Transverse colon (tissue), 4 donors: ENCODE results near the gene PAQR5. TPM values are rescaled to one million over a fixed set of nuclear protein-coding genes. Genes with fewer than 3 reads are reported as not detected.

Source experiments
- DNase-seq: peaks from one replicate; pipeline ENCODE4 v3.0.0-alpha.2; 2019
- H3K27ac ChIP-seq, 4 donors: fragments of 200-600 bp; sonication (generic); 2 replicates each; pipeline ENCODE4 v1.5.1; 2016 to 2018; ENCODE audit warnings: inconsistent platforms in 4 of 4
- H3K27me3 ChIP-seq: fragments of 200-600 bp; sonication (generic); 2 replicates; pipeline ENCODE4 v1.5.1; 2017; ENCODE audit warnings: inconsistent platforms
- H3K36me3 ChIP-seq, 4 donors: fragments of 200-600 bp; sonication (generic); 2 replicates each; pipeline ENCODE4 v1.5.1; 2017 to 2019; ENCODE audit warnings: inconsistent platforms in 4 of 4
- H3K4me1 ChIP-seq, 4 donors: fragments of 200-600 bp; sonication (generic); 2 replicates each; pipeline ENCODE4 v1.5.1; 2017 to 2020; ENCODE audit warnings: inconsistent platforms in 4 of 4
- H3K4me3 ChIP-seq, 4 donors: fragments of 200-600 bp; sonication (generic); 1 replicate in 1 of 4; 2 replicates in 3 of 4; pipeline versions ENCODE4 v1.5.1 to v1.6.1; 2017 to 2019; ENCODE audit warnings: inconsistent platforms in 4 of 4
- H3K9me3 ChIP-seq, 2 donors: fragments of 200-600 bp; sonication (generic); 2 replicates each; pipeline ENCODE4 v1.5.1; 2017 to 2019; ENCODE audit warnings: inconsistent platforms in 2 of 2
- EP300 ChIP-seq: sonication (generic); formaldehyde crosslinking; IDR thresholded peaks from one replicate; pipeline ENCODE4 v1.6.1; 2017; ENCODE audit warnings: antibody characterized with exemption, low read depth
- POLR2A ChIP-seq: fragments of 450-650 bp; IDR thresholded peaks from one replicate; pipeline ENCODE4 v1.6.1; 2016; ENCODE audit warnings: antibody characterized with exemption, mild to moderate bottlenecking, moderate library complexity
- POLR2AphosphoS5 ChIP-seq, 3 donors: sonication (generic); formaldehyde crosslinking; IDR thresholded peaks; one replicate each; pipeline ENCODE4 v1.6.1; 2016; ENCODE audit warnings: antibody characterized with exemption in 3 of 3
- WGBS, 2 donors: methylation state at CpG; one replicate each; pipeline ENCODE4 v1.1.5; 2018; ENCODE audit warnings: low coverage in 1 of 2; 5-methylcytosine and 5-hydroxymethylcytosine counted together
- in situ Hi-C, 4 donors: fragments of 200-750 bp; cut with MboI; loops; one replicate each; pipeline versions ENCODE4 v1.15.0 to v1.15.1; 2017; ENCODE audit warnings: low sequenced_read_pairs in 3 of 4, low pct_ligation_motif_present in 1 of 4, low pct_unique_long_range_greater_than_20kb in 1 of 4
- intact Hi-C: fragments of 100-400 bp; cut with DNase I; formaldehyde crosslinking; loops from one replicate; pipeline ENCODE4 v1.15.1; 2023; ENCODE audit warnings: low total_unique reads
- total RNA-seq, 4 donors: library from RNA; depleted of rRNA; stranded (reverse); fragments of >200 nt; gene quantifications; one replicate each; pipeline ENCODE4 v1.1.0, GENCODE V29; 2016
- TF ChIP-seq, protein P1 (sequence below), 5 experiments: fragments of 200-600 bp in 3 of 5; fragments of 450-650 bp in 2 of 5; sonication (generic) in 3 of 5; IDR thresholded peaks; 1 replicate in 2 of 5; 2 replicates in 3 of 5; pipeline ENCODE4 v1.5.1; 2016 to 2017; ENCODE audit warnings: antibody characterized with exemption in 5 of 5, inconsistent platforms in 3 of 5, mild to moderate bottlenecking in 2 of 5, moderate library complexity in 1 of 5

PAQR5 gene
- total RNA-seq, 4 donors from 2014 or later = 21.1 to 80.0 (median 48.9) TPM

GRCh38 chr15:69302929-69303328 lies 4.2 kb downstream of the PAQR5 start:
- in situ Hi-C loops = no loop called here
- intact Hi-C loops = no loop called here
- TF ChIP-seq EP300 (no peak), POLR2A (no peak), POLR2AphosphoS5 (IDR thresholded peaks at IDR 0.05) (no peak)
- TF ChIP-seq, protein P1, sequence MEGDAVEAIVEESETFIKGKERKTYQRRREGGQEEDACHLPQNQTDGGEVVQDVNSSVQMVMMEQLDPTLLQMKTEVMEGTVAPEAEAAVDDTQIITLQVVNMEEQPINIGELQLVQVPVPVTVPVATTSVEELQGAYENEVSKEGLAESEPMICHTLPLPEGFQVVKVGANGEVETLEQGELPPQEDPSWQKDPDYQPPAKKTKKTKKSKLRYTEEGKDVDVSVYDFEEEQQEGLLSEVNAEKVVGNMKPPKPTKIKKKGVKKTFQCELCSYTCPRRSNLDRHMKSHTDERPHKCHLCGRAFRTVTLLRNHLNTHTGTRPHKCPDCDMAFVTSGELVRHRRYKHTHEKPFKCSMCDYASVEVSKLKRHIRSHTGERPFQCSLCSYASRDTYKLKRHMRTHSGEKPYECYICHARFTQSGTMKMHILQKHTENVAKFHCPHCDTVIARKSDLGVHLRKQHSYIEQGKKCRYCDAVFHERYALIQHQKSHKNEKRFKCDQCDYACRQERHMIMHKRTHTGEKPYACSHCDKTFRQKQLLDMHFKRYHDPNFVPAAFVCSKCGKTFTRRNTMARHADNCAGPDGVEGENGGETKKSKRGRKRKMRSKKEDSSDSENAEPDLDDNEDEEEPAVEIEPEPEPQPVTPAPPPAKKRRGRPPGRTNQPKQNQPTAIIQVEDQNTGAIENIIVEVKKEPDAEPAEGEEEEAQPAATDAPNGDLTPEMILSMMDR (IDR thresholded peaks at IDR 0.05) = no peak
- Histone ChIP-seq H3K27me3 (peaks cover 18% of the 10 kb centered on the region), H3K9me3 (no peaks in the 10 kb centered on the region), H3K4me3 (no peak overlapping the region), H3K36me3 (no peaks in the 10 kb centered on the region), H3K4me1 (peaks cover 0 to 38% (median 24%) of the 10 kb centered on the region in 4 donors), H3K27ac (peak overlapping the region in 3 of 4 donors; percentile 66 to 71 (median 68))
- DNase-seq = no peak
- 40 to 77% methylated on average over 2 to 3 of the region's 3 CpGs for WGBS, 2 donors

DNA sequence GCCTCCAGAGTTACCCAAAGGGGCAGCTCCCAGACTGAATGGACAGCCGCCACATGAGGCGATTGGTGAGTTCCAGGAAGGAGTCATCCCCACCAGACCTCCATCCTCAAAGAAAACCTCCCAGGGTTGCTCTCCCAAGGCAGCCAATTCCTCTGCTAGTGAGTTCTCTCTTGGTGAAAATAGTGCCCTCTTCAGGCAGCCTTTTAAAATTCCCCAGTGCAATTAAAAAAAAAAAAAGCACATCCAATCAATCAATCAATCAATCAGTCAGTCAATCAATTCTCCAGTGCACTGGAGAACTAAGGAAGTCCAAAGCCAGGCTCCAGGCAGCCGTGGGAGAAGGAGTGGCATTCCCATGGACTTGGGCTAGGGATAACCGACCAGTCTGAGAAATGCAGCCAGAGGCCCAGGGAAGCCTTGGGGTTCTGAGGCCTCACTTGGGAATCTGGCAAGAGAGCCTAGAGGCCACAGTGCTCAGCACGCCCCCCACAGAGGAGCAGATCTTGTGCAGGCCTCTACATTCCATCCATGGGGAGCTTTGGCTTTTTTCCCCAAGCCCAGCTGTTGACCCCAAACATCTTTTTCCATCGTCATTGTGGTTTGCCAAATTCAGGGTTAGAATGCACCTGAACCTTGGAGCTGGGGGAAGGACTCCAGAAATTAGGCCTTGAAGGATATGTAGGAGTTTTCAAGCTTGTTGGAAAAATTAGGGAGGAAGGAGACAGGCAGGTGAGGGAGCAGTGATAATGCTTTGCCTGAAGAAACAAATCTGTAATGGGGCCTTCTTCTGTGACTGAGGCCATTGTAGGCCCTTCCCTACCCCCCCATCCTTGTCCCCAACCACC lies 4.8 kb downstream of the PAQR5 start:
- WGBS, 2 donors = 71% methylated on average over 6 of the region's 6 CpGs; no CpG with 5 or more reads in 1 of the 2 donors
- H3K9me3 ChIP-seq = no peaks in the 10 kb centered on the region
- peaks cover 15% of the 10 kb centered on the region for H3K27me3 ChIP-seq
- peaks cover 0 to 31% (median 20%) of the 10 kb centered on the region in 4 donors for H3K4me1 ChIP-seq
- in situ Hi-C loops (no loop called here), intact Hi-C loops (no loop called here)
- DNase-seq = no peak
- no peak overlapping the region for H3K4me3 ChIP-seq
- H3K27ac ChIP-seq = peak overlapping the region; percentile 66 to 71 (median 68)
- H3K36me3 ChIP-seq = no peaks in the 10 kb centered on the region
- no peak for TF ChIP-seq EP300
- TF ChIP-seq, protein P1 (IDR thresholded peaks at IDR 0.05) = peak in 3 of 5 experiments; percentile 3 to 26 (median 10)

DNA sequence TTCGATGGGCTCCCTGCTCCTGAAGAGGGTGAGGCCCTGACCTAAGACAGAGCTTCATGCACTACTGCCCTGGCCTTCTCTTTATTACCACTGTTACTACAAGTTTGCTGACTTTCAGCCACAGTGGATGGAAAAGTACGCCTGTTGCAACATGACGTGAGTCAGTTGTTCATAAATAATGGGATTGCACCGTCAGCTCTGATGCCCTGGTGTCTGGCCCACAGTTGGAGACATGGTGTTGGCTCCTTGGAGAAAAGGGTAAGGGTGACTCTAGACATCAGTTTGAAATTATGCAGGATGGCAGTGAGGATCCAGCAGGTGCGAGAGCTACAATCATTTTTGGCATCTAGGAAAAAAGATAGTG lies 5.5 kb downstream of the PAQR5 start:
- H3K4me1 ChIP-seq = peaks cover 0 to 29% (median 16%) of the 10 kb centered on the region in 4 donors
- in situ Hi-C loops (no loop called here), intact Hi-C loops (no loop called here)
- H3K36me3 ChIP-seq = no peaks in the 10 kb centered on the region
- peak overlapping the region; percentile 66 to 71 (median 68) for H3K27ac ChIP-seq
- DNase-seq = no peak
- H3K9me3 ChIP-seq = no peaks in the 10 kb centered on the region
- TF ChIP-seq POLR2AphosphoS5 (IDR thresholded peaks at IDR 0.05) (peak in 2 of 3 donors; percentile 21 to 30), EP300 (no peak)
- H3K27me3 ChIP-seq = peaks cover 9% of the 10 kb centered on the region
- H3K4me3 ChIP-seq = no peak overlapping the region
- 45 to 61% methylated on average over 3 to 5 of the region's 5 CpGs for WGBS, 2 donors

DNA sequence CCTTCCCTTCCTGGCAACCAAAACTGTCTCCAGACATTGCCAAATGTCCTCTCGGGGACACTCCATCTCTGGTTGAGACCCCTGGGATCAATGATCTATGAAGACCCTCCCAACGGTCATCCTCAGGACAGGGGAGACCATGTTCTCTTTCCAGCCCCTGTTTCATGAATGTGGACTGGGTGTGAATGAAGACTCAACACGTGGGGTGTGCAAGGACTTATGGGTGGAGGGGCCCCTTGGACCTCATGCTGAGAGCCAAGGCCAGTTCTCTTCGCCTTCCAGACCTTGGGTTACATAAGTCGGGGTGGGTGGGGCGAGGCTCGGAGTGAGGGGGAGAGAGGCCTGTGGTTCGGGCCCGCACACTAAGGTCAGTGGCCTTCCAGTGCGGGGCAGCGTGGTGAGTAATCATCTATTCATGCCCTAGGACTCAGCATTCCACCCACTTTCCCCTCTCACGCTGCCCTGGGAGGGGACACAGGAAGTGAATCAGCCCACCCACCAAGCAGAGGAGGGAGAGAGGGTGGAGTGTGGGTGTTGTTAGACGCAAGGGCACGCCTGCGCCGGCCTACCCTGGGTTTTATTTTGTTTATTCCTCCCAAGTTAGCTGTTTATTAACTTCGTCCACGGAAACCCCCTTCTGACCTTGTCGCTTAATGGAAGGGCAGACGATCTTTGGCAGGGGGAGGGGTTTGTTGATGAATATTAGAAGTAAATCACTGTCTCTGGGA lies 6.7 kb downstream of the PAQR5 start:
- no peaks in the 10 kb centered on the region for H3K9me3 ChIP-seq
- no peaks in the 10 kb centered on the region for H3K36me3 ChIP-seq
- DNase-seq = peak; percentile 67
- H3K27ac ChIP-seq = peak overlapping the region; percentile 66 to 71 (median 68)
- peaks cover 0 to 18% (median 7%) of the 10 kb centered on the region in 4 donors for H3K4me1 ChIP-seq
- WGBS, 2 donors = 57 to 67% methylated on average over 3 to 18 of the region's 20 CpGs
- TF ChIP-seq POLR2A (no peak), POLR2AphosphoS5 (IDR thresholded peaks at IDR 0.05) (peak in 1 of 3 donors; percentile 23), EP300 (no peak)
- H3K4me3 ChIP-seq = no peak overlapping the region
- in situ Hi-C loops = no loop called here
- H3K27me3 ChIP-seq = no peaks in the 10 kb centered on the region
- intact Hi-C loops = no loop called here

DNA sequence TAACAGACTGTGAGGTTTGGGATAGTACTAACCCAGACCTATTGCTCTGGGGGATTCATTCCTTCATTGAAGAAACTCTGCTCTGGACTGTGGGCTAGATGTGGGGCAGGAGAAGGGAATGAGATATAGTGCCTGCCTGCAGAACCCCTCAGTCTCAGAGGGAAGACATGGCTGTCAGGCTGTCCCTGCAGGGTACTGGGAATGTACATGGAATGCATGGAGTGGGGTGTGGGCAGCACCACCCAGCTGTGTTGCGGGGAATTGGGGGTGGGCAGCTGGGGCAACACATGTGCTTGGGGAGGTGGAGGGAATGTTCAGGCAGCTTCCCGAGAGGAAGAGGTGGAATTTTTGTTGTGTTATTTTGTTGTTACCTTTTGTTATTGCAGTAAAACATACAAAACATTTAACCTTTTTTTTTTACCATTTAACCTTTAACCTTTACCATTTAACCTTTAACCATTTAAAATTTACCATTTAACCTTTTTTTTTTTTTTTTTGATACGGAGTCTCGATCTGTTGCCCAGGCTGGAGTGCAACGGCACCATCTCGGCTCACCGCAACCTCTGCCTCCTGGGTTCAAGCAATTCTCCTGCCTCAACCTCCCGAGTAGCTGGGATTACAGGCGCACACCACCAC lies 7.3 kb downstream of the PAQR5 start:
- H3K4me1 ChIP-seq = peaks cover 0 to 18% (median 7%) of the 10 kb centered on the region in 4 donors
- TF ChIP-seq POLR2AphosphoS5 (IDR thresholded peaks at IDR 0.05) (no peak), EP300 (no peak), POLR2A (no peak)
- TF ChIP-seq, protein P1 (IDR thresholded peaks at IDR 0.05) = no peak
- intact Hi-C loops = no loop called here
- 73 to 91% methylated on average over 2 to 9 of the region's 9 CpGs for WGBS, 2 donors
- no peaks in the 10 kb centered on the region for H3K27me3 ChIP-seq
- no peaks in the 10 kb centered on the region for H3K36me3 ChIP-seq
- DNase-seq = no peak
- H3K9me3 ChIP-seq = no peaks in the 10 kb centered on the region
- no peak overlapping the region for H3K4me3 ChIP-seq
- H3K27ac ChIP-seq = peak overlapping the region; percentile 57 to 71 (median 67)
- in situ Hi-C loops = no loop called here
